ENCODE data around the gene MAPK9. TPM values are rescaled to one million over a fixed set of nuclear protein-coding genes. Genes with fewer than 3 reads are reported as not detected.
A peak's percentile ranks its signal among the peaks of the same experiment; 100 is the strongest.
"Not testable (repeated sequence)": the region's sequence is repeated elsewhere in the genome, so short reads cannot be mapped to it uniquely, and the experiment has no call there.

Gene MAPK9
- total and polyA plus RNA-seq, 7 donors, result 20.5 to 45.7 (median 39.5) TPM

GRCh38 chr5:180299526-180299925, 7.6 kb upstream of the MAPK9 start:
- no peak overlapping the region for H3K27ac ChIP-seq
- TF ChIP-seq EP300 (IDR thresholded peaks at IDR 0.05) (no peak), POLR2A (IDR thresholded peaks at IDR 0.05) (no peak), POLR2AphosphoS5 (IDR thresholded peaks at IDR 0.05) (no peak), CTCF (IDR thresholded peaks at IDR 0.05) (no peak)
- peaks cover 0 to 17% (median 0%) of the 10 kb centered on the region in 4 donors for H3K36me3 ChIP-seq
- H3K9me3 ChIP-seq, result no peaks in the 10 kb centered on the region
- WGBS, 2 donors, result 60 to 85% methylated on average over 3 of the region's 3 CpGs
- H3K4me3 ChIP-seq, result no peak overlapping the region
- intact Hi-C loops (cut with DNase I), result no loop called here
- H3K27me3 ChIP-seq, result no peaks in the 10 kb centered on the region
- no peaks in the 10 kb centered on the region for H3K4me1 ChIP-seq
- peak; percentile 47 for DNase-seq

- peaks cover 0 to 13% (median 0%) of the 10 kb centered on the region in 4 donors for H3K36me3 ChIP-seq
- H3K9me3 ChIP-seq; intact Hi-C loops (cut with DNase I); DNase-seq; H3K27ac ChIP-seq; H3K4me3 ChIP-seq; H3K27me3 ChIP-seq; H3K4me1 ChIP-seq: not testable (repeated sequence)
- WGBS, 2 donors, result 91 to 95% methylated on average over 14 of the region's 14 CpGs
Measured at GRCh38 chr5:180299014-180299413, 7.1 kb upstream of the MAPK9 start.

- no peaks in the 10 kb centered on the region for H3K27me3 ChIP-seq
- no peaks in the 10 kb centered on the region for H3K9me3 ChIP-seq
- 69 to 91% methylated on average over 2 of the region's 2 CpGs for WGBS, 2 donors
- intact Hi-C loops (cut with DNase I), result no loop called here
- no peak overlapping the region for H3K27ac ChIP-seq
- no peak for DNase-seq
- no peak overlapping the region for H3K4me3 ChIP-seq
- peaks cover 0 to 12% (median 7%) of the 10 kb centered on the region in 4 donors for H3K4me1 ChIP-seq
- TF ChIP-seq POLR2A (IDR thresholded peaks at IDR 0.05), result no peak
- TF ChIP-seq CTCF (IDR thresholded peaks at IDR 0.05), result no peak
- no peak for TF ChIP-seq POLR2AphosphoS5 (IDR thresholded peaks at IDR 0.05)
- no peak for TF ChIP-seq EP300 (IDR thresholded peaks at IDR 0.05)
- peaks cover 0 to 9% (median 0%) of the 10 kb centered on the region in 4 donors for H3K36me3 ChIP-seq
Measured at GRCh38 chr5:180297587-180298282, 5.9 kb upstream of the MAPK9 start.

- Histone ChIP-seq H3K4me3 (no peak overlapping the region), H3K4me1 (peaks cover 0 to 15% (median 7%) of the 10 kb centered on the region in 4 donors), H3K27me3 (no peaks in the 10 kb centered on the region), H3K36me3 (peaks cover 0 to 1% (median 0%) of the 10 kb centered on the region in 4 donors), H3K9me3 (no peaks in the 10 kb centered on the region), H3K27ac (no peak overlapping the region)
- TF ChIP-seq POLR2AphosphoS5 (IDR thresholded peaks at IDR 0.05) (no peak), POLR2A (IDR thresholded peaks at IDR 0.05) (no peak), CTCF (IDR thresholded peaks at IDR 0.05) (no peak), EP300 (IDR thresholded peaks at IDR 0.05) (no peak)
- 43 to 63% methylated on average over 7 of the region's 7 CpGs for WGBS, 2 donors
- no peak for DNase-seq
- intact Hi-C loops (cut with DNase I), result no loop called here
Measured at GRCh38 chr5:180296771-180297170, 4.9 kb upstream of the MAPK9 start.

GRCh38 chr5:180294913-180295555, 3.2 kb upstream of the MAPK9 start:
- no peaks in the 10 kb centered on the region for H3K27me3 ChIP-seq
- H3K4me3 ChIP-seq, result no peak overlapping the region
- WGBS, 2 donors, result 88 to 90% methylated on average over 10 of the region's 10 CpGs
- peaks cover 0 to 29% (median 17%) of the 10 kb centered on the region in 4 donors for H3K4me1 ChIP-seq
- intact Hi-C loops (cut with DNase I), result loop anchor here (5.0 kb wide), 1 partner anchor 197 kb away; the partner anchor contains the start of gene CNOT6
- no peaks in the 10 kb centered on the region for H3K9me3 ChIP-seq
- DNase-seq, result no peak
- H3K27ac ChIP-seq, result no peak overlapping the region
- no peak for TF ChIP-seq POLR2A (IDR thresholded peaks at IDR 0.05)
- no peak for TF ChIP-seq EP300 (IDR thresholded peaks at IDR 0.05)
- no peak for TF ChIP-seq CTCF (IDR thresholded peaks at IDR 0.05)
- no peak for TF ChIP-seq POLR2AphosphoS5 (IDR thresholded peaks at IDR 0.05)
- no peaks in the 10 kb centered on the region for H3K36me3 ChIP-seq
